ENCODE data around the gene CDC42BPA. TPM values are rescaled to one million over a fixed set of nuclear protein-coding genes. Genes with fewer than 3 reads are reported as not detected.

CDC42BPA gene
- total and polyA plus RNA-seq, 2 of the 8 experiments (the other 6 are each of a cell fraction or from before 2014, with no cell fraction given): 7.1 to 28.5 TPM

DNA sequence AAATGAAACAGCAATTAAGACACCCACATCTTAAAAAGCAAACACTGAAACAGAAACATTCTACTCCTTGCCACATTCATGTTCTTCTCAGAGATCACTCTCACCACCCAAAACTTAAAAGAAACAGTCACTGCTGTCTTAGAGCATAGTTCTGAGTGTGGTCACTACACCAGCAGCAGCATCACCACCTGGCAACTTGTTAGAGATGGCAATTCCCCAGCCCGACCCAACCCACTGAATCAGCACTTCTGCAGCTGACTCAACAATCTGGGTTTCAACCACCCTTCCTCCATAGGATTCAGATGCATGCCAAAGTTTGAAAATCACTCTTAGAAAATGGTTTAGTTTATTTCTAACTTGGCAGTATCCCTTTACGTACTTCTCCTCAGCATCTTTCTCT, 126.1 kb downstream of the CDC42BPA start:
- H3K18ac ChIP-seq (ENCODE audit: extremely low read depth, low read length): no peak overlapping the region
- no peaks in the 10 kb centered on the region for H3K27me3 ChIP-seq (replicated peaks in 1 of 4; ENCODE audit: control insufficient read depth in 3 of 4, extremely low read depth in 1 of 4, insufficient read depth in 3 of 4, low read length in 3 of 4)
- ChIA-PET POLR2A (ENCODE audit: partially characterized antibody) (no interaction called here), CTCF (ENCODE audit: partially characterized antibody) (interaction anchor here (0.6 kb wide), 1 partner anchor 53 kb away, joined by 3 read pairs; no protein-coding TSS in a partner anchor)
- peaks cover 1% of the 10 kb centered on the region; the same call in 1 of the 2 replicates for H3K23me2 ChIP-seq (ENCODE audit: low read depth, low read length)
- no peak overlapping the region for H2BK15ac ChIP-seq (ENCODE audit: low read length)
- H2BK20ac ChIP-seq (ENCODE audit: low read length): no peak overlapping the region
- H3K4me2 ChIP-seq (ENCODE audit: insufficient read depth in 1 of 2, low read depth in 2 of 2, low read length in 2 of 2): no peak overlapping the region
- no peak overlapping the region for H3K4me3 ChIP-seq (ENCODE audit: extremely low read depth in 1 of 4, insufficient read depth in 2 of 4, low read depth in 3 of 4, low read length in 4 of 4)
- H2AK5ac ChIP-seq (ENCODE audit: low read depth, low read length): no peak overlapping the region
- H3K9me3 ChIP-seq (ENCODE audit: insufficient read depth in 2 of 2, low read depth in 1 of 2, low read length in 1 of 2): no peaks in the 10 kb centered on the region
- H4K8ac ChIP-seq (ENCODE audit: extremely low read depth, insufficient read depth, low read length): no peak overlapping the region
- no peak overlapping the region for H2BK12ac ChIP-seq (ENCODE audit: low read depth, low read length)
- DNase-seq (ENCODE audit: low read depth in 1 of 2, low spot score in 2 of 2) (peak in 1 of 2 experiments; percentile 9), FAIRE-seq (peak; percentile 48)
- no peak overlapping the region for H4K91ac ChIP-seq (replicated peaks; ENCODE audit: insufficient read length, low read length)
- H2BK5ac ChIP-seq (ENCODE audit: low read depth, low read length): no peak overlapping the region
- H3K9ac ChIP-seq (replicated peaks in 1 of 4; ENCODE audit: extremely low read depth in 1 of 4, low read depth in 3 of 4, low read length in 3 of 4): no peak overlapping the region
- H3K79me2 ChIP-seq (ENCODE audit: control insufficient read depth in 1 of 2, insufficient read depth in 2 of 2, low read length in 2 of 2): no peaks in the 10 kb centered on the region
- H3K14ac ChIP-seq (ENCODE audit: insufficient read length): no peak overlapping the region
- no peaks in the 10 kb centered on the region; a peak in 2 of 8 replicates for H3K36me3 ChIP-seq (ENCODE audit: control insufficient read depth in 2 of 4, insufficient read depth in 4 of 4, low read length in 3 of 4)
- no peak for TF ChIP-seq NRF1 (IDR thresholded peaks at IDR 0.05; ENCODE audit: low read depth, low read length)
- no peak for TF ChIP-seq FOSL1 (IDR thresholded peaks at IDR 0.05; ENCODE audit: insufficient read depth, low read depth, low read length)
- no peak for TF ChIP-seq SIX5 (IDR thresholded peaks at IDR 0.05; ENCODE audit: low read depth, low read length)
- no peak for TF ChIP-seq BRCA1 (IDR thresholded peaks at IDR 0.05; ENCODE audit: low read depth, low read length)
- TF ChIP-seq MAFK (IDR thresholded peaks at IDR 0.05; ENCODE audit: low read depth, low read length): peak; percentile 92
- TF ChIP-seq SP2 (IDR thresholded peaks at IDR 0.05; ENCODE audit: low read length): no peak
- no peak for TF ChIP-seq EP300 (IDR thresholded peaks at IDR 0.05; ENCODE audit: borderline replicate concordance in 1 of 2, low read depth in 2 of 2, low read length in 2 of 2)
- no peak for TF ChIP-seq GTF2F1 (IDR thresholded peaks at IDR 0.05; ENCODE audit: borderline replicate concordance, low read depth, low read length)
- TF ChIP-seq, protein P1, sequence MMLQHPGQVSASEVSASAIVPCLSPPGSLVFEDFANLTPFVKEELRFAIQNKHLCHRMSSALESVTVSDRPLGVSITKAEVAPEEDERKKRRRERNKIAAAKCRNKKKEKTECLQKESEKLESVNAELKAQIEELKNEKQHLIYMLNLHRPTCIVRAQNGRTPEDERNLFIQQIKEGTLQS (IDR thresholded peaks at IDR 0.05; ENCODE audit: insufficient read depth, low read depth, low read length): no peak
- TF ChIP-seq RAD21 (IDR thresholded peaks at IDR 0.05 in 1 of 2, conservative IDR thresholded peaks at IDR 0.05 in 1 of 2; ENCODE audit: low read depth in 2 of 2, low read length in 2 of 2): no peak
- no peak for TF ChIP-seq EGR1 (IDR thresholded peaks at IDR 0.05; ENCODE audit: borderline replicate concordance, low read depth, low read length)
- TF ChIP-seq BACH1 (IDR thresholded peaks at IDR 0.05; ENCODE audit: low read length): peak; percentile 98
- H2AFZ ChIP-seq (ENCODE audit: low read length): no peak overlapping the region
- no peaks in the 10 kb centered on the region for H4K20me1 ChIP-seq (replicated peaks in 1 of 2; ENCODE audit: control insufficient read depth in 1 of 2, insufficient read depth in 2 of 2, low read length in 2 of 2)
- no peak overlapping the region for H3K27ac ChIP-seq (ENCODE audit: low read depth, low read length)
- no peak overlapping the region for H3K23ac ChIP-seq (ENCODE audit: insufficient read length)
- no peak overlapping the region for H2BK120ac ChIP-seq (replicated peaks; ENCODE audit: low read depth, low read length)
- WGBS, 2 experiments (ENCODE audit: extremely low coverage in 1 of 2, insufficient coverage in 1 of 2, insufficient read length in 1 of 2, insufficient replicate concordance in 2 of 2, low coverage in 1 of 2, low lambda C conversion rate in 2 of 2, missing lambda C conversion rate in 1 of 2): 84% methylated on average over 2 of the region's 2 CpGs; no CpG with 5 or more reads in 1 of the 2 experiments
- no peak overlapping the region for H3K56ac ChIP-seq (replicated peaks; ENCODE audit: insufficient read length, low read depth, low read length)
- H3K4ac ChIP-seq (replicated peaks; ENCODE audit: insufficient read length, low read depth, low read length): no peak overlapping the region
- H3K79me1 ChIP-seq (ENCODE audit: low read depth, low read length): no peaks in the 10 kb centered on the region
- no peak overlapping the region for H4K5ac ChIP-seq (ENCODE audit: insufficient read length, low read depth, low read length)
- H3K4me1 ChIP-seq (replicated peaks in 1 of 4; ENCODE audit: control insufficient read depth in 3 of 4, insufficient read depth in 4 of 4, low read length in 3 of 4): 0 out of 7 replicates have a peak, but pooled peaks cover 0 to 2% (median 0%) of the 10 kb centered on the region in 4 experiments

Data from H1 (cell line).